ENCODE data around the gene SYNE1.

DNA sequence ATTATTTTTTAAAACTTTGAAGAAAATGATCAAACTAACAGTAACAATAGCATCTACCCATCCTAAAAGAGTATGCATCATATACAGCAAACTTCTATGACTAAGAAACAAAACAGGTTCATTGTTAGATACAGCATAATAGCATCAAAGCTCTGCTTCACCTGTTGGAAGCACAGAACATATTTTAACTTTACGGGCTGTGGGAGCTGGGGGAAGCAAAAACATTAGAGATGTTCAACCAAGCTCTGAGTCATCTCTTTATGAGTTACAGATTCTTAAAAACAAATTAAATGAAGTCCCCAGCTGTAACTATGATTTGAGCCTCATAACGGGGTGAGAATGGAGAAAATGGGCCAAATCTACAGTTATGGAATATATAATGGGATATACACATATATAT is 63.4 kb downstream of the SYNE1 start:
- TF ChIP-seq, protein P1, sequence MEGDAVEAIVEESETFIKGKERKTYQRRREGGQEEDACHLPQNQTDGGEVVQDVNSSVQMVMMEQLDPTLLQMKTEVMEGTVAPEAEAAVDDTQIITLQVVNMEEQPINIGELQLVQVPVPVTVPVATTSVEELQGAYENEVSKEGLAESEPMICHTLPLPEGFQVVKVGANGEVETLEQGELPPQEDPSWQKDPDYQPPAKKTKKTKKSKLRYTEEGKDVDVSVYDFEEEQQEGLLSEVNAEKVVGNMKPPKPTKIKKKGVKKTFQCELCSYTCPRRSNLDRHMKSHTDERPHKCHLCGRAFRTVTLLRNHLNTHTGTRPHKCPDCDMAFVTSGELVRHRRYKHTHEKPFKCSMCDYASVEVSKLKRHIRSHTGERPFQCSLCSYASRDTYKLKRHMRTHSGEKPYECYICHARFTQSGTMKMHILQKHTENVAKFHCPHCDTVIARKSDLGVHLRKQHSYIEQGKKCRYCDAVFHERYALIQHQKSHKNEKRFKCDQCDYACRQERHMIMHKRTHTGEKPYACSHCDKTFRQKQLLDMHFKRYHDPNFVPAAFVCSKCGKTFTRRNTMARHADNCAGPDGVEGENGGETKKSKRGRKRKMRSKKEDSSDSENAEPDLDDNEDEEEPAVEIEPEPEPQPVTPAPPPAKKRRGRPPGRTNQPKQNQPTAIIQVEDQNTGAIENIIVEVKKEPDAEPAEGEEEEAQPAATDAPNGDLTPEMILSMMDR (conservative IDR thresholded peaks at IDR 0.05) = no peak
- no peak for TF ChIP-seq ZFX (IDR thresholded peaks at IDR 0.05)

Data from C4-2B (cell line).